C4-2B (cell line): ENCODE data around the gene NPC1L1.

Source experiments
- H3K27ac ChIP-seq: fragments of 450-650 bp; 2 replicates; pipeline ENCODE4 v1.5.1; 2017
- CTCF ChIP-seq: fragments of 450-650 bp; conservative IDR thresholded peaks from 2 replicates; pipeline ENCODE4 v1.5.1; 2017; ENCODE audit warnings: mild to moderate bottlenecking
- ZFX ChIP-seq: fragments of 450-650 bp; IDR thresholded peaks from 2 replicates; pipeline ENCODE4 v1.6.1; 2017

NPC1L1 gene

DNA sequence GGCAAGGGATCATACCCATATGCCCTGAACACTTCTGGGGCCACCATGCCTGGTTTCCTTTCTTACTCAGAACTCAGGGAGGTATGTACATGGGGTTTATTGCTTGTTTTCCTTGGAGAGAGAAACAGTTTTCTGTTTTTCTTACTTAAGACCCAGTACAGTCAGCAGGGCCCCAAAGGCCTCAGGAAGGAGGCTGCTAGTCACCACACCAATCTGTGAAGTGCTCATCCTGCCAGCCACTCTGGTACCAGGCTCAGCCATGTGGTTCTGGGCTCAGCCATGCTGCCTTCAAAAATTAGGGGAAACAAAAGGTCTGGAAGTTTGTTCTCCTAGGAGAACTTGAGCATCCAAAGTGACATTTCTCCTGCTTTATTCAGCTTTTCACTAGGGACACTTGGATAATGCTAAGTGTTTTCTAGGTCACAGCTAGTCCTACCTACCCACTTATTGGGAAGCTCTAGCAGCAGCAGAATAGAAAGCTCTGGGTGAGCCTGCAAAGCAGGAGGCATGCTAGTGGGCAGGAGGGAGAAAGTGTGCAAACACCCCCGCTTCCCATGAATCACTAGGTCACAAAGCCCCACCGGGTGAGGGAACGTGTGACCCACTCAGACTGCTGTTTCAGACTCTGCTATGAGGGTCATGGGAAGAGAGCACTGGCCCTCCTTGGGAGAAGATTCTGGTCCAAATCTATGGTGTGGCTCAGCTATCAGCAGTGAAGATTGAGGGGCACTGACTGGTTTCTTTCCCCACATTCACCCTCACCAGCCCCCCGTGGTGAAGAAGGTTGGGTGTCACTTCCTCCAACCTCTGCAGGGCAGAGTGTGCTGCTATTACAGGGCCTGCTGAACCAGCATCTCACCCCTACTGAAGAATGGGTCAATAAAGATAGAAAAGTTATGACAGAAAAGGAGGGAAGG lies 74.6 kb downstream of the NPC1L1 start:
- H3K27ac ChIP-seq: no peak overlapping the region
- no peak for TF ChIP-seq ZFX
- no peak for TF ChIP-seq CTCF

DNA sequence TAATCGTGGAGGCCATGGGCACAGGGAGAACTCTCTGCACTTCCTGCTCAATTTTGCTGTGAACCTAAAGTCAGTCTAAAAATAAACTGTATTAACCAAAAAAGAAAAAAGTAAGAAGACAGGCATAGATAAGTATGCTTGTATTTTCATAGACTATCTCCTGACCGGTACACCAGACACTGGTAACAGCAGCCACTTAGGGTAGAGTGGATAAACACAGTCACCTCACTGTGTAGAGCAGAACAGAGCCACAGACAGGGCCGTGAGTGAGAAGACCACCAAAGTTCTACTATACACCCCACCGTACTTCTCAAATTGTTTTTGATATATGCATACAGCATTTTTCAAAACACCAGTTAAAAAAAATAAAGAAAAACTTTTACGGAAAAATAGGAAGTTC lies 75.6 kb downstream of the NPC1L1 start:
- H3K27ac ChIP-seq: no peak overlapping the region
- no peak for TF ChIP-seq ZFX
- no peak for TF ChIP-seq CTCF

DNA sequence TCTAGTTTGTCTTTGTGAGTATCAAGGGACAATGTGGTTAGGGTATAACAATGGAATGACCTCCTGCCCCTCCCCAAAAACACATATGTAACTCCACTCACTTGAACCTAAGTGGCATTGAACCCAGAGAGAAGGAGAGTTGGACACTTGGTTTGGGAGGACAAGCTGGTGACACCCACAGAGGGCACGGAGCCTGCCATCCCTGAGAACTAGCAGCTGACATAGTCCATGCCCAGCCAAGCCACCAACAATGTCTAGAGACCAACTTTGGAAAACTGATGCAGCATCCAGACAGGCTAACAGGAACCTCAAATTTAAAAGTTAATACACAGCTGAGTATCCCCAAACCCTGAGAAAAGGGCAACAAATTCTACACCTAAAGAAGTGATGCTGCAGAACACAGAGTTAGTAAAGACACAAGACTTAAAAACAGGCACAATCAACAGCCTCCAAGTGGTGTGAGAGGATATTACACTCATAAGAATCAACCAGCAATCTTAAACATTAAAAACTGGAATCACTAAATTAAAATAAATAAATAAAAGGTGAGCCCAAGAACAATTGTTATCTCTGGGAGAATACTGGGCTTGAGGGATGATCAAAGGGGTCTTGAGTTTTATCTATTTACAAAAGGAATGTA lies 77.8 kb downstream of the NPC1L1 start:
- no peak overlapping the region for H3K27ac ChIP-seq
- TF ChIP-seq ZFX: no peak
- TF ChIP-seq CTCF: peak; percentile 45
